ENCODE results near the gene ZEB2.

Gene ZEB2

GRCh38 chr2:144407262-144407661 lies 112.7 kb downstream of the ZEB2 start:
- Histone ChIP-seq H3K4me1 (ENCODE audit: control insufficient read depth, insufficient read depth, low read length) (peaks cover 37% of the 10 kb centered on the region), H3K36me3 (ENCODE audit: control insufficient read depth, insufficient read depth, low read length, severe bottlenecking) (peaks cover 61% of the 10 kb centered on the region)

GRCh38 chr2:144405982-144406788 lies 113.7 kb downstream of the ZEB2 start:
- DNase-seq (ENCODE audit: low read depth) = no peak
- Histone ChIP-seq H3K9ac (ENCODE audit: low read length) (no peak overlapping the region), H3K27me3 (replicated peaks; ENCODE audit: control insufficient read depth, insufficient read depth, low read length) (no peaks in the 10 kb centered on the region), H3K4me3 (ENCODE audit: low read length) (no peak overlapping the region), H3K36me3 (ENCODE audit: control insufficient read depth, insufficient read depth, low read length, severe bottlenecking) (peaks cover 67% of the 10 kb centered on the region), H3K4me1 (ENCODE audit: control insufficient read depth, insufficient read depth, low read length) (peaks cover 41% of the 10 kb centered on the region), H3K9me3 (ENCODE audit: control insufficient read depth, low read length) (no peaks in the 10 kb centered on the region)

More at GRCh38 chr2:144407262-144407661, 112.7 kb downstream of the ZEB2 start:
- no peak for DNase-seq (ENCODE audit: low read depth)
- Histone ChIP-seq H3K9ac (ENCODE audit: low read length) (no peak overlapping the region), H3K4me3 (ENCODE audit: low read length) (no peak overlapping the region), H3K9me3 (ENCODE audit: control insufficient read depth, low read length) (no peaks in the 10 kb centered on the region), H3K27me3 (replicated peaks; ENCODE audit: control insufficient read depth, insufficient read depth, low read length) (no peaks in the 10 kb centered on the region)

GRCh38 chr2:144405321-144405720 lies 114.6 kb downstream of the ZEB2 start:
- H3K9ac ChIP-seq (ENCODE audit: low read length) = peak overlapping the region; percentile 10
- no peaks in the 10 kb centered on the region for H3K9me3 ChIP-seq (ENCODE audit: control insufficient read depth, low read length)
- DNase-seq (ENCODE audit: low read depth) = no peak
- H3K36me3 ChIP-seq (ENCODE audit: control insufficient read depth, insufficient read depth, low read length, severe bottlenecking) = peaks cover 75% of the 10 kb centered on the region
- peaks cover 41% of the 10 kb centered on the region for H3K4me1 ChIP-seq (ENCODE audit: control insufficient read depth, insufficient read depth, low read length)
- H3K4me3 ChIP-seq (ENCODE audit: low read length) = no peak overlapping the region
- H3K27me3 ChIP-seq (replicated peaks; ENCODE audit: control insufficient read depth, insufficient read depth, low read length) = no peaks in the 10 kb centered on the region

GRCh38 chr2:144404586-144405314 lies 115.2 kb downstream of the ZEB2 start:
- no peak overlapping the region for H3K9ac ChIP-seq (ENCODE audit: low read length)
- H3K27me3 ChIP-seq (replicated peaks; ENCODE audit: control insufficient read depth, insufficient read depth, low read length) = no peaks in the 10 kb centered on the region
- no peak overlapping the region for H3K4me3 ChIP-seq (ENCODE audit: low read length)
- no peaks in the 10 kb centered on the region for H3K9me3 ChIP-seq (ENCODE audit: control insufficient read depth, low read length)
- peaks cover 41% of the 10 kb centered on the region for H3K4me1 ChIP-seq (ENCODE audit: control insufficient read depth, insufficient read depth, low read length)
- peaks cover 80% of the 10 kb centered on the region for H3K36me3 ChIP-seq (ENCODE audit: control insufficient read depth, insufficient read depth, low read length, severe bottlenecking)
- peak; percentile 18 for DNase-seq (ENCODE audit: low read depth)

- Histone ChIP-seq H3K9me3 (ENCODE audit: control insufficient read depth, low read length) (no peaks in the 10 kb centered on the region), H3K4me1 (ENCODE audit: control insufficient read depth, insufficient read depth, low read length) (peaks cover 33% of the 10 kb centered on the region), H3K36me3 (ENCODE audit: control insufficient read depth, insufficient read depth, low read length, severe bottlenecking) (peaks cover 85% of the 10 kb centered on the region), H3K27me3 (replicated peaks; ENCODE audit: control insufficient read depth, insufficient read depth, low read length) (no peaks in the 10 kb centered on the region), H3K4me3 (ENCODE audit: low read length) (no peak overlapping the region), H3K9ac (ENCODE audit: low read length) (no peak overlapping the region)
- DNase-seq (ENCODE audit: low read depth) = no peak
These were observed 116.0 kb downstream of the ZEB2 start for GRCh38 chr2:144403933-144404332.

GRCh38 chr2:144402251-144402650 lies 117.7 kb downstream of the ZEB2 start:
- Histone ChIP-seq H3K36me3 (ENCODE audit: control insufficient read depth, insufficient read depth, low read length, severe bottlenecking) (peaks cover 85% of the 10 kb centered on the region), H3K4me1 (ENCODE audit: control insufficient read depth, insufficient read depth, low read length) (peaks cover 29% of the 10 kb centered on the region)
- DNase-seq (ENCODE audit: low read depth) = no peak

GRCh38 chr2:144401036-144401435 lies 118.9 kb downstream of the ZEB2 start:
- peaks cover 86% of the 10 kb centered on the region for H3K36me3 ChIP-seq (ENCODE audit: control insufficient read depth, insufficient read depth, low read length, severe bottlenecking)
- no peaks in the 10 kb centered on the region for H3K9me3 ChIP-seq (ENCODE audit: control insufficient read depth, low read length)
- DNase-seq (ENCODE audit: low read depth) = no peak
- no peak overlapping the region for H3K9ac ChIP-seq (ENCODE audit: low read length)
- peaks cover 32% of the 10 kb centered on the region for H3K4me1 ChIP-seq (ENCODE audit: control insufficient read depth, insufficient read depth, low read length)
- no peaks in the 10 kb centered on the region for H3K27me3 ChIP-seq (replicated peaks; ENCODE audit: control insufficient read depth, insufficient read depth, low read length)
- H3K4me3 ChIP-seq (ENCODE audit: low read length) = no peak overlapping the region

More at GRCh38 chr2:144402251-144402650, 117.7 kb downstream of the ZEB2 start:
- no peaks in the 10 kb centered on the region for H3K9me3 ChIP-seq (ENCODE audit: control insufficient read depth, low read length)
- H3K4me3 ChIP-seq (ENCODE audit: low read length) = no peak overlapping the region
- no peak overlapping the region for H3K9ac ChIP-seq (ENCODE audit: low read length)
- no peaks in the 10 kb centered on the region for H3K27me3 ChIP-seq (replicated peaks; ENCODE audit: control insufficient read depth, insufficient read depth, low read length)

GRCh38 chr2:144396318-144396717 lies 123.6 kb downstream of the ZEB2 start:
- Histone ChIP-seq H3K36me3 (ENCODE audit: control insufficient read depth, insufficient read depth, low read length, severe bottlenecking) (peaks cover 99% of the 10 kb centered on the region), H3K9me3 (ENCODE audit: control insufficient read depth, low read length) (no peaks in the 10 kb centered on the region), H3K4me3 (ENCODE audit: low read length) (no peak overlapping the region), H3K9ac (ENCODE audit: low read length) (no peak overlapping the region), H3K4me1 (ENCODE audit: control insufficient read depth, insufficient read depth, low read length) (peaks cover 4% of the 10 kb centered on the region), H3K27me3 (replicated peaks; ENCODE audit: control insufficient read depth, insufficient read depth, low read length) (no peaks in the 10 kb centered on the region)
- DNase-seq (ENCODE audit: low read depth) = no peak

GRCh38 chr2:144390424-144391020 lies 129.4 kb downstream of the ZEB2 start:
- H3K4me1 ChIP-seq (ENCODE audit: control insufficient read depth, insufficient read depth, low read length) = peaks cover 11% of the 10 kb centered on the region

GRCh38 chr2:144389930-144390311 lies 130.0 kb downstream of the ZEB2 start:
- H3K36me3 ChIP-seq (ENCODE audit: control insufficient read depth, insufficient read depth, low read length, severe bottlenecking) = peaks cover 95% of the 10 kb centered on the region
- H3K4me3 ChIP-seq (ENCODE audit: low read length) = no peak overlapping the region
- H3K4me1 ChIP-seq (ENCODE audit: control insufficient read depth, insufficient read depth, low read length) = peaks cover 11% of the 10 kb centered on the region
- no peak overlapping the region for H3K9ac ChIP-seq (ENCODE audit: low read length)
- no peaks in the 10 kb centered on the region for H3K27me3 ChIP-seq (replicated peaks; ENCODE audit: control insufficient read depth, insufficient read depth, low read length)
- no peaks in the 10 kb centered on the region for H3K9me3 ChIP-seq (ENCODE audit: control insufficient read depth, low read length)
- DNase-seq (ENCODE audit: low read depth) = no peak

More at GRCh38 chr2:144390424-144391020, 129.4 kb downstream of the ZEB2 start:
- Histone ChIP-seq H3K9ac (ENCODE audit: low read length) (no peak overlapping the region), H3K36me3 (ENCODE audit: control insufficient read depth, insufficient read depth, low read length, severe bottlenecking) (peaks cover 95% of the 10 kb centered on the region), H3K4me3 (ENCODE audit: low read length) (no peak overlapping the region), H3K9me3 (ENCODE audit: control insufficient read depth, low read length) (no peaks in the 10 kb centered on the region), H3K27me3 (replicated peaks; ENCODE audit: control insufficient read depth, insufficient read depth, low read length) (no peaks in the 10 kb centered on the region)
- DNase-seq (ENCODE audit: low read depth) = no peak

Measured in adipocyte (in vitro differentiated cells).